ENCODE measurements around the gene NOS3. TPM values are rescaled to one million over a fixed set of nuclear protein-coding genes. Genes with fewer than 3 reads are reported as not detected.

The NOS3 gene
- total and polyA plus RNA-seq, 2 experiments from 2014 or later = 2.6 to 6.1 TPM

DNA sequence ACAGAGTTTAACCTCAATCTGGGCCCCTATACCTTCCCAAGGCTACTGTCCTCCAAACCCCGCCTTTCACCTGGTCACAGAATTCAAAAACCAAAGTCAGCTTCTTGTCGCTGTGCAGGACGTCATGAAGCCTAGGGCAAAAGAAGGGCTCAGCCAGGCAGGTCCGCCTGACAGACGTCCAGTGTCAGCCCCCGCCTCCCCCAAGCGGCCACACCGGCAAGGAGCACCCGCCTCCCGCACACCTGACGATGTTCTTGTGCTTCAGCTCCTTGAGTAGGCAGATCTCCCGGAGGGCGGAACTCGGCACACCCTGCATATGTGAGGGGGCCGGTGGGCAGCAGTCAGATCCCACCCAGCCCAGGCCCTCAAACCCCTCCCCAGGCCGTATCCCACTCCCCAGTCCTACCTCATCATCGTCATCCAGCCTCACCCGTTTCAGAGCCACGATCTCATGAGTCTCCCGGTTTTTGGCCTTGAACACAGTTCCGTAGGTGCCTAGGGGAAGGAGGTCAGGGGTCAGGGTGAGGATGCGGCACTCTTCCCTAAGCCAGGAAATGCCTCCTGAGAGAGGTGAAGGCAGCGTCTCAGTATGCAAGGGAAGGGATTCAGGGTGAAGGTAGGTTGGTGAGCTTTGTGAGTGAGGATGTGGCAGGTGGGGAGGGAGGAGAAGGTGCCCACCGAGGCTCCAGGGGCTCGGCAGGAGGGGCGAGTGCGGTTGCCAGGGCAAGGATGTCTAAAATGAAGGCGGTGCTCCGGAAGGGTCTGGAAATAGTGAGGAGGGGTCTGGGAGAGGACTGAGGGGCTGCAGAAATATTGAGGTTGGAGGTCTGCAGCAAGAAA lies 66.1 kb downstream of the NOS3 start (continued):
- TF ChIP-seq JUNB (IDR thresholded peaks at IDR 0.05; ENCODE audit: unreplicated experiment) (no peak), ZNF331 (CRISPR knock-in tag; IDR thresholded peaks at IDR 0.05; ENCODE audit: low read depth) (no peak)
- TF ChIP-seq, protein P1, sequence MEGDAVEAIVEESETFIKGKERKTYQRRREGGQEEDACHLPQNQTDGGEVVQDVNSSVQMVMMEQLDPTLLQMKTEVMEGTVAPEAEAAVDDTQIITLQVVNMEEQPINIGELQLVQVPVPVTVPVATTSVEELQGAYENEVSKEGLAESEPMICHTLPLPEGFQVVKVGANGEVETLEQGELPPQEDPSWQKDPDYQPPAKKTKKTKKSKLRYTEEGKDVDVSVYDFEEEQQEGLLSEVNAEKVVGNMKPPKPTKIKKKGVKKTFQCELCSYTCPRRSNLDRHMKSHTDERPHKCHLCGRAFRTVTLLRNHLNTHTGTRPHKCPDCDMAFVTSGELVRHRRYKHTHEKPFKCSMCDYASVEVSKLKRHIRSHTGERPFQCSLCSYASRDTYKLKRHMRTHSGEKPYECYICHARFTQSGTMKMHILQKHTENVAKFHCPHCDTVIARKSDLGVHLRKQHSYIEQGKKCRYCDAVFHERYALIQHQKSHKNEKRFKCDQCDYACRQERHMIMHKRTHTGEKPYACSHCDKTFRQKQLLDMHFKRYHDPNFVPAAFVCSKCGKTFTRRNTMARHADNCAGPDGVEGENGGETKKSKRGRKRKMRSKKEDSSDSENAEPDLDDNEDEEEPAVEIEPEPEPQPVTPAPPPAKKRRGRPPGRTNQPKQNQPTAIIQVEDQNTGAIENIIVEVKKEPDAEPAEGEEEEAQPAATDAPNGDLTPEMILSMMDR (conservative IDR thresholded peaks at IDR 0.05; ENCODE audit: low read depth in 2 of 2) = peak; percentile 24 to 29
- TF ChIP-seq, protein P2, sequence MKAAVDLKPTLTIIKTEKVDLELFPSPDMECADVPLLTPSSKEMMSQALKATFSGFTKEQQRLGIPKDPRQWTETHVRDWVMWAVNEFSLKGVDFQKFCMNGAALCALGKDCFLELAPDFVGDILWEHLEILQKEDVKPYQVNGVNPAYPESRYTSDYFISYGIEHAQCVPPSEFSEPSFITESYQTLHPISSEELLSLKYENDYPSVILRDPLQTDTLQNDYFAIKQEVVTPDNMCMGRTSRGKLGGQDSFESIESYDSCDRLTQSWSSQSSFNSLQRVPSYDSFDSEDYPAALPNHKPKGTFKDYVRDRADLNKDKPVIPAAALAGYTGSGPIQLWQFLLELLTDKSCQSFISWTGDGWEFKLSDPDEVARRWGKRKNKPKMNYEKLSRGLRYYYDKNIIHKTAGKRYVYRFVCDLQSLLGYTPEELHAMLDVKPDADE (IDR thresholded peaks at IDR 0.05) = no peak

DNA sequence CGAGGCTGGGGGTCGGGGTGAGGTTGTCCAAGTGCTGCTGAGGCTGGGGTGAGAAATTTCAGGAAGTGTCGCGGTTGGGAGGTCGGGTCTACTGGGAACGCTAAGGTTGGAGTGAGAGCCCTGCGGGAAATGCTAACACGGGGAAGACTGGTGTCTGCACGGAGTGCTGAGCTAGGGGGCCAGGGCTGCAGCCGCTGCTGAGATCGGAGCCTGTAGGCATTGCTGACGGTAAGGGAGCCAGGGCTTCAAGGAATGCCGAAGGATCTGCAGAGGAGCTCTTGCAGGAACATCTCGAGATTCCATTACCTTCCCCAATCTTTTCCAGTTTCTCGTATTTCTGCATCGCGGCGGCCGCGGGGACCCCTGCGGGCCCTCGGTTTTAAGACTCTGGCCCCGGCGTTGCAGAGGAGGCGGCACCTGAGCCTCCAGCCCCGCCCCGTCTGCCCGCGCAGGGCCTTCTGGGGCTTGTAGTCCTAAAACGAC lies 66.7 kb downstream of the NOS3 start, which contains the start of gene CDK5:
CDK5 (minus strand) TSS at position 392 of the 483 bp plus-strand sequence; CDS start at position 343, 49 bp downstream.
- Mint-ChIP-seq H3K4me3 (peak within 1 kb of the TSS; percentile 86), H3K27me3 (ENCODE audit: insufficient read depth, low read depth, poor library complexity) (peaks cover 42% of the 10 kb centered on the region), H3K27ac (peak within 1 kb of the TSS; percentile 74), H3K4me1 (peaks cover 45% of the 10 kb centered on the region), H3K36me3 (ENCODE audit: low read depth) (no peaks in the 10 kb centered on the region), H3K9me3 (no peaks in the 10 kb centered on the region)
- H3K27me3 ChIP-seq (ENCODE audit: insufficient read depth) = peaks cover 36% of the 10 kb centered on the region
- peak within 1 kb of the TSS; percentile 95 for H3K4me2 ChIP-seq
- H3K4me1 ChIP-seq (ENCODE audit: insufficient read depth) = peaks cover 32% of the 10 kb centered on the region
- peak within 1 kb of the TSS; percentile 72 for H2AFZ ChIP-seq
- H3K36me3 ChIP-seq (ENCODE audit: insufficient read depth) = no peaks in the 10 kb centered on the region
- peak within 1 kb of the TSS; percentile 99 for H3K4me3 ChIP-seq
- TF ChIP-seq, protein P2 (IDR thresholded peaks at IDR 0.05) = no peak
- TF ChIP-seq NANOG (IDR thresholded peaks at IDR 0.05; ENCODE audit: borderline replicate concordance) (no peak), EZH2phosphoT487 (IDR thresholded peaks at IDR 0.05; ENCODE audit: unreplicated experiment) (no peak)
- TF ChIP-seq, protein P3, sequence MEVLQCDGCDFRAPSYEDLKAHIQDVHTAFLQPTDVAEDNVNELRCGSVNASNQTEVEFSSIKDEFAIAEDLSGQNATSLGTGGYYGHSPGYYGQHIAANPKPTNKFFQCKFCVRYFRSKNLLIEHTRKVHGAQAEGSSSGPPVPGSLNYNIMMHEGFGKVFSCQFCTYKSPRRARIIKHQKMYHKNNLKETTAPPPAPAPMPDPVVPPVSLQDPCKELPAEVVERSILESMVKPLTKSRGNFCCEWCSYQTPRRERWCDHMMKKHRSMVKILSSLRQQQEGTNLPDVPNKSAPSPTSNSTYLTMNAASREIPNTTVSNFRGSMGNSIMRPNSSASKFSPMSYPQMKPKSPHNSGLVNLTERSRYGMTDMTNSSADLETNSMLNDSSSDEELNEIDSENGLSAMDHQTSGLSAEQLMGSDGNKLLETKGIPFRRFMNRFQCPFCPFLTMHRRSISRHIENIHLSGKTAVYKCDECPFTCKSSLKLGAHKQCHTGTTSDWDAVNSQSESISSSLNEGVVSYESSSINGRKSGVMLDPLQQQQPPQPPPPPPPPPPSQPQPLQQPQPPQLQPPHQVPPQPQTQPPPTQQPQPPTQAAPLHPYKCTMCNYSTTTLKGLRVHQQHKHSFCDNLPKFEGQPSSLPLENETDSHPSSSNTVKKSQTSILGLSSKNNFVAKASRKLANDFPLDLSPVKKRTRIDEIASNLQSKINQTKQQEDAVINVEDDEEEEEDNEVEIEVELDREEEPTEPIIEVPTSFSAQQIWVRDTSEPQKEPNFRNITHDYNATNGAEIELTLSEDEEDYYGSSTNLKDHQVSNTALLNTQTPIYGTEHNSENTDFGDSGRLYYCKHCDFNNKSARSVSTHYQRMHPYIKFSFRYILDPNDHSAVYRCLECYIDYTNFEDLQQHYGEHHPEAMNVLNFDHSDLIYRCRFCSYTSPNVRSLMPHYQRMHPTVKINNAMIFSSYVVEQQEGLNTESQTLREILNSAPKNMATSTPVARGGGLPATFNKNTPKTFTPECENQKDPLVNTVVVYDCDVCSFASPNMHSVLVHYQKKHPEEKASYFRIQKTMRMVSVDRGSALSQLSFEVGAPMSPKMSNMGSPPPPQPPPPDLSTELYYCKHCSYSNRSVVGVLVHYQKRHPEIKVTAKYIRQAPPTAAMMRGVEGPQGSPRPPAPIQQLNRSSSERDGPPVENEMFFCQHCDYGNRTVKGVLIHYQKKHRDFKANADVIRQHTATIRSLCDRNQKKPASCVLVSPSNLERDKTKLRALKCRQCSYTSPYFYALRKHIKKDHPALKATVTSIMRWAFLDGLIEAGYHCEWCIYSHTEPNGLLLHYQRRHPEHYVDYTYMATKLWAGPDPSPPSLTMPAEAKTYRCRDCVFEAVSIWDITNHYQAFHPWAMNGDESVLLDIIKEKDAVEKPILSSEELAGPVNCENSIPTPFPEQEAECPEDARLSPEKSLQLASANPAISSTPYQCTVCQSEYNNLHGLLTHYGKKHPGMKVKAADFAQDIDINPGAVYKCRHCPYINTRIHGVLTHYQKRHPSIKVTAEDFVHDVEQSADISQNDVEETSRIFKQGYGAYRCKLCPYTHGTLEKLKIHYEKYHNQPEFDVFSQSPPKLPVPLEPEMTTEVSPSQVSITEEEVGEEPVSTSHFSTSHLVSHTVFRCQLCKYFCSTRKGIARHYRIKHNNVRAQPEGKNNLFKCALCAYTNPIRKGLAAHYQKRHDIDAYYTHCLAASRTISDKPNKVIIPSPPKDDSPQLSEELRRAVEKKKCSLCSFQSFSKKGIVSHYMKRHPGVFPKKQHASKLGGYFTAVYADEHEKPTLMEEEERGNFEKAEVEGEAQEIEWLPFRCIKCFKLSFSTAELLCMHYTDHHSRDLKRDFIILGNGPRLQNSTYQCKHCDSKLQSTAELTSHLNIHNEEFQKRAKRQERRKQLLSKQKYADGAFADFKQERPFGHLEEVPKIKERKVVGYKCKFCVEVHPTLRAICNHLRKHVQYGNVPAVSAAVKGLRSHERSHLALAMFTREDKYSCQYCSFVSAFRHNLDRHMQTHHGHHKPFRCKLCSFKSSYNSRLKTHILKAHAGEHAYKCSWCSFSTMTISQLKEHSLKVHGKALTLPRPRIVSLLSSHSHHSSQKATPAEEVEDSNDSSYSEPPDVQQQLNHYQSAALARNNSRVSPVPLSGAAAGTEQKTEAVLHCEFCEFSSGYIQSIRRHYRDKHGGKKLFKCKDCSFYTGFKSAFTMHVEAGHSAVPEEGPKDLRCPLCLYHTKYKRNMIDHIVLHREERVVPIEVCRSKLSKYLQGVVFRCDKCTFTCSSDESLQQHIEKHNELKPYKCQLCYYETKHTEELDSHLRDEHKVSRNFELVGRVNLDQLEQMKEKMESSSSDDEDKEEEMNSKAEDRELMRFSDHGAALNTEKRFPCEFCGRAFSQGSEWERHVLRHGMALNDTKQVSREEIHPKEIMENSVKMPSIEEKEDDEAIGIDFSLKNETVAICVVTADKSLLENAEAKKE (CRISPR knock-in tag; IDR thresholded peaks at IDR 0.05) = no peak
- TF ChIP-seq, protein P4, sequence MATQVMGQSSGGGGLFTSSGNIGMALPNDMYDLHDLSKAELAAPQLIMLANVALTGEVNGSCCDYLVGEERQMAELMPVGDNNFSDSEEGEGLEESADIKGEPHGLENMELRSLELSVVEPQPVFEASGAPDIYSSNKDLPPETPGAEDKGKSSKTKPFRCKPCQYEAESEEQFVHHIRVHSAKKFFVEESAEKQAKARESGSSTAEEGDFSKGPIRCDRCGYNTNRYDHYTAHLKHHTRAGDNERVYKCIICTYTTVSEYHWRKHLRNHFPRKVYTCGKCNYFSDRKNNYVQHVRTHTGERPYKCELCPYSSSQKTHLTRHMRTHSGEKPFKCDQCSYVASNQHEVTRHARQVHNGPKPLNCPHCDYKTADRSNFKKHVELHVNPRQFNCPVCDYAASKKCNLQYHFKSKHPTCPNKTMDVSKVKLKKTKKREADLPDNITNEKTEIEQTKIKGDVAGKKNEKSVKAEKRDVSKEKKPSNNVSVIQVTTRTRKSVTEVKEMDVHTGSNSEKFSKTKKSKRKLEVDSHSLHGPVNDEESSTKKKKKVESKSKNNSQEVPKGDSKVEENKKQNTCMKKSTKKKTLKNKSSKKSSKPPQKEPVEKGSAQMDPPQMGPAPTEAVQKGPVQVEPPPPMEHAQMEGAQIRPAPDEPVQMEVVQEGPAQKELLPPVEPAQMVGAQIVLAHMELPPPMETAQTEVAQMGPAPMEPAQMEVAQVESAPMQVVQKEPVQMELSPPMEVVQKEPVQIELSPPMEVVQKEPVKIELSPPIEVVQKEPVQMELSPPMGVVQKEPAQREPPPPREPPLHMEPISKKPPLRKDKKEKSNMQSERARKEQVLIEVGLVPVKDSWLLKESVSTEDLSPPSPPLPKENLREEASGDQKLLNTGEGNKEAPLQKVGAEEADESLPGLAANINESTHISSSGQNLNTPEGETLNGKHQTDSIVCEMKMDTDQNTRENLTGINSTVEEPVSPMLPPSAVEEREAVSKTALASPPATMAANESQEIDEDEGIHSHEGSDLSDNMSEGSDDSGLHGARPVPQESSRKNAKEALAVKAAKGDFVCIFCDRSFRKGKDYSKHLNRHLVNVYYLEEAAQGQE (IDR thresholded peaks at IDR 0.05; ENCODE audit: unreplicated experiment) = no peak
- H3K9me2 ChIP-seq (ENCODE audit: insufficient read depth) = no peaks in the 10 kb centered on the region
- 0 out of 2 replicates have a peak, but pooled peaks cover 3% of the 10 kb centered on the region for H3K79me2 ChIP-seq (replicated peaks; ENCODE audit: insufficient read depth)
- H4K20me1 ChIP-seq (replicated peaks; ENCODE audit: insufficient read depth) = no peaks in the 10 kb centered on the region; the same call in 1 of the 2 replicates
- ATAC-seq = peak; percentile 13
- H3K27ac ChIP-seq (ENCODE audit: low read depth) = no peak within 1 kb of the TSS
- peaks cover 14% of the 10 kb centered on the region for H3F3A ChIP-seq (replicated peaks; ENCODE audit: low read depth)
- DNase-seq (ENCODE audit: low spot score) = no peak

Measured in GM23338 (cell line).